HS-5 (cell line): ENCODE measurements around the gene PLA2G1B.
A peak's percentile ranks its signal among the peaks of the same experiment; 100 is the strongest.
"Not testable (repeated sequence)": the region's sequence is repeated elsewhere in the genome, so short reads cannot be mapped to it uniquely, and the experiment has no call there.

ENCODE experiments used
- DNase-seq: peaks from one replicate; pipeline ENCODE4 v3.0.0-alpha.2; 2012; ENCODE audit warnings: low read depth

The PLA2G1B gene

GRCh38 chr12:120358412-120359100 is 31.0 kb upstream of the PLA2G1B start:
- no peak for DNase-seq

DNA sequence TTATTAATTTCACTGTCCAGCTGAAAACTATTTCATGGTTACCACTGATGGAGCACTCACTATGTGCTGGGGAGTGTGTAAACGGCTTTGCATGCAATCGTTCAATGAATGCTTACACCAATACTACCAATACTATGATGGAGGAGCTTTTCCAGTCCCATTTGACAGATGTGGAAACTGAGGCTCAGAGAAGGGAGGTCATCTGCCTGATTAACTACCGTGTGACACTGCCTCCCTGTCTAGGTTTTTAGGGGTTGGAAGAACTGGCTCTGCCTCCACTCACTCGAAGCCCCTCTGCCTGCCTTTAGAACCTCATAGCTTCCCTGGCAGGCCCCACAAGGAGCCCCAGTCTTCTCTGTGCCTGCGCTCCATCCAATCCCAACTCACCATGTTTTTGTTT is 29.5 kb upstream of the PLA2G1B start:
- DNase-seq = no peak

GRCh38 chr12:120356567-120357030 is 29.0 kb upstream of the PLA2G1B start:
- DNase-seq = peak; percentile 53

DNA sequence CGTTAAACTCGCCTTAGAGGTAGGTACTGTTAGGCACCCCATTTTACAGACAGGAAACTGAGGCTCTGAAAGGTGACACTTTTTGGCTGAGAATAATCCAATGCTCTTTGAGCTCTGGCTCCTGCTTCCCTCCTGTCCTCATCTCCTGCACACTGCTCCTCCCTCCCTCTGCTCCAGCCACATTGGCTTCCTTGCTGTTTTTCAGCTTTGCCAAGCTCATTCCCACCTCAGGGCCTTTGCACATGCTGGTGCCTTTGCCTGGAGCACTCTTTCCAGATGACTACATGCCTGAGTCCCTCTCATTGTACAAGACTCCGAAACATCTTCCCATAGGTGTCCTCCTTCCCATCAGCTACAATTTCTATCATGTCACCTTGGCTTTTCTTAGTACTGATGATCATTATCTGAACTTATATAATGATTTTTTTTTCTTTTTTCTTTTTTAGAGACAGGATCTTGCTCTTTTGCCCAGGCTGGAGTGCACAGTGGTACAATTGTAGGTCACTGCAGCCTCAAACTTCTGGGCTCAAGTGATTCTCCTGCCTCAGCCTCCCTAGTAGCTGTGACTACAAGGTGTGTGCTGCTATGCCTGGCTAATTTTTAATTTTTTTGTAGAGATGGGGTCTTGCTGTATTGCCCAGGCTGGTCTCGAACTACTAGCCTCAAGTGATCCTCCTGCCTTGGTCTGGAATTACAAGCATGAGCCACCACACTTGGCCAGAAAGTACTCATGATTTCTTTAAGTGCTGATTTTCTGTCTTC is 26.2 kb upstream of the PLA2G1B start:
- no peak for DNase-seq

- DNase-seq = no peak
These were observed 25.6 kb upstream of the PLA2G1B start for GRCh38 chr12:120353136-120353535.

DNA sequence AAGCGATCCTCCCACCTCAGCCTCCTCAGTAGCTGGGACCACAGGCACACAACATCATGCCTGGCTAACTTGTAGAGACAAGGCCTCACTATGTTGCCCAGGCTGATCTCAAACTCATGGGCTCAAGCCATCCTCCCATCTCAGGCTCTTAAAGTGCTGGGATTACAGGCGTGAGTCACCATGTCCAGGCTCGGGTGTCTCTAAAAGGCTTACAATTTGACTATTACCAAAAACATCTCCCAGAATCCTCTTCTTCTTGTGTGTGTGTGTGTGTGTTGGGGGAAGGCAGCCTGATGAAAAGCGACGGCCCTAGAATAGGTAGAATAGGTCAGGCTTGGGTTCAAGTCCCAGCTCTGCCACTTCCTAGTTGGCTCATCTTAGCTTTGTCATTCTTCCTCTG is 24.5 kb upstream of the PLA2G1B start:
- no peak for DNase-seq

DNA sequence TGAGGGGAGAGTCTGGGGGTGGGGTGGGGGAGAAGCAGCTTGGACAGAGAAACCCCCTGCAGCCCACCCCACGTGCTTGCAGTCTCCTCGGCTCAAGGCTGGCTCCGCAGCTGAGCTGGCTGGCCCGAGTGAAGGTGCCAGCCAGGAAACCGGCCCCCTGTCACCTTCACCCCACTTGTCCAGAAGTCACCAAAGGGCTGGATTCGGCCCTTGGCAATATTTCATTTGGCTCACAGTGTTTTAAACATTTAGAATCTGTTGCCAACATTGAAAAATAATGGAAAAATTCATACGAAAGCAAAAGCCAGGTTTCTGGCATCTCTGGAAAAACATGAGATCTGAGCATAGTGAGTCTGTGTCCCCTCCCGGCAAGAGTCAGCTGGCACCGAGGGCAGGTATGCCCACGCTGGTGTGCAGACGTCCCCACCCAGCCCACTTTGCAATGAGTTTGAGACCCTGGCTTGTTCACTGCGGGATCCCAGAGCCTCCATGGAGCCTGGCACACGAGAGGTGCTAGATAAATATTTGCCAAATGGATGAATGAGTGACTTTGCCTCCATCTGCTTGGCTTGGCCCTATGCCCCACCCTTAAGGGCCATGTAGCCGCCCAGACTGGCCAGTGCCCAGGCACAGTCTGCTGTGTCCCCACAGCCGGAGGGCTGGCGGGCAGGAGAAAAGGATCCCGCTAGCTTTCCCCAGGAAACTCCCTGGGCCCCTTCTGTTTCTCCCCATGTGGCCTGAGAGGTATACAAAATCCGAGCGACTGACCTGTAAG is 23.2 kb upstream of the PLA2G1B start:
- DNase-seq = no peak

- no peak for DNase-seq
These were observed 20.2 kb upstream of the PLA2G1B start for GRCh38 chr12:120347766-120348165.

DNA sequence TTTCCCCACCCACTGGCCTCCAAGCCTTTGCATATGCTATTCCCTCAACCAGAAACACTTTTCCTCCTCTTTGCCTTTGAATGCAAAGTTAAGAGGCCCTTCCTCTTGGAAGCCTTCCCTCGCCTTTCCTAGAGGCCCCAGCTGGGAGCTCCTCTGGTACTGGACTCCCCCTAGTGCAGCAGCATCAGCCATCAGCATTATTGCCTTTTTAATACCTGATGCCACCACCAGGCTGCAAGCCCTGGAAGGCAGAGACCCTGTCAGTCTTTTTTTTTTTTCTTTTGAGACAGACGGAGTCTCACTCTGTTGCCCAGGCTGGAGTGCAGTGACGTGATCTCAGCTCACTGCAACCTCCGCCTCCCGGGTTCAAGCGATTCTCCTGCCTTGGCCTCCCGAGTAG is 19.1 kb upstream of the PLA2G1B start:
- no peak for DNase-seq

GRCh38 chr12:120346031-120346430 is 18.5 kb upstream of the PLA2G1B start:
- DNase-seq = no peak

- DNase-seq = no peak
These were observed 16.1 kb upstream of the PLA2G1B start for GRCh38 chr12:120343692-120344091.

DNA sequence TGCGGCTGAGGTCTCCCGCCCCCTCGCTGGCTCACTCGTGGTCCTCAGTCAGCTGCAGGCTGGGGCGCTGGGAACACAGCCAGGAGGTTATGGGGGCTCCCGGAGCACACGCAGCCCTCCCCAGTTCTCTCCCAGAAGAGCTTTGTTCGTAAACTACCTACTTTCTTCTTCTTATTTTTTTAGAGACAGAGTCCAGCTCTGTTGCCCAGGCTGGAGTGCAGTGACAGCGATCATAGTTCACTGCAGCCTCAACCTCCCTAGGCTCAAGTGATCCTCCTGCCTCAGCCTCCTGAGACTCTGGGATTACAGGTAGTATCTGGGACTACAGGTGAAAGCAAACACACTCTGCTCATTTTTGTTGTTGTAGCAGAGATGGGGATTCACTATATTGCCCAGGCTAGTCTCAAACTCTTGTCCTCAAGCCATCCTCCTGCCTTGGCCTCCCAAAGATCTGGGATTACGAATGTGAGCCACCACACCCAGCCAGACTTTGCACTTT is 15.5 kb upstream of the PLA2G1B start:
- DNase-seq = no peak

DNA sequence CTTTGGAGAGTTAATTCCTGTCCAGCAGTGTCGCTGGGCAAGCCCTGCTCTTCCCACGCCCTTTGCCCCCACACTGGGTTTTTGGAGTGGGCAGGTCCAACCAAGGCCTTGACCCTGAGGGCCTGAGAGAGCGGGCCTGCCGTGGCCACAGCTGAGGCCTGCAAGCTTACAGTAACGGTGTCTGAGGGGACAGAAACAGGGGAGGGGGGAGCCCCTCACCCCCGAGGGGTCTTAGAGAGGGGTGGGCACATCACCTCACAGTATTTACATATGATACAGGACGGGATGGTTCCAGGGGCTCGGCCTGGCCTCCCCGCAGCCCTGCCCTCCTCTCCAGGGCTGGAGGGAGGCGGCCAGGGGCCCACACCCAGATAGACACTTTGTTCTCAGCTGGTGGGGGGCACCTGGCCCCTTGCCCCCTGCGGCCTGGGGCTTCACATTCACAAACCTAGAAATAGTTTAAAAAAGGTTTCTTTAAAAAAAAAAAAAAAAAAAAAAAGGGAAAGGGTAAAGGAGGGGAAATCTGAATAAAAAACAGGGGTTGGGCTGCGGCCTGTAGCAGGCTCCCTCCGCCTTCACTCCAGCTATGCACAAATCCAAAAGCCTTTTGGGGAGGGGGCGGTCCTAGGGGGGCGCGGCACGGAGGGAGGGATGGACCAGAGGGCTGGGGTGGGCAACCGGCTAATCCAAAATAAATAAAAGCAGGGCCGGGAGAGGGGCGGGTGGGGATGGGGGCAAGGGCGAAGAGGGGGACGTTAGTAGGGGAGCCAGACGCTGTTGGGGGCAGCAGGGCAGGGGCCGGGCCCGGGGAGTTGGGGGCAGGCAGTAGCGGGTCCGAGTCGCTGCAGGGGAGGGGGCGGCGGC is 14.8 kb upstream of the PLA2G1B start:
- DNase-seq = no peak

DNA sequence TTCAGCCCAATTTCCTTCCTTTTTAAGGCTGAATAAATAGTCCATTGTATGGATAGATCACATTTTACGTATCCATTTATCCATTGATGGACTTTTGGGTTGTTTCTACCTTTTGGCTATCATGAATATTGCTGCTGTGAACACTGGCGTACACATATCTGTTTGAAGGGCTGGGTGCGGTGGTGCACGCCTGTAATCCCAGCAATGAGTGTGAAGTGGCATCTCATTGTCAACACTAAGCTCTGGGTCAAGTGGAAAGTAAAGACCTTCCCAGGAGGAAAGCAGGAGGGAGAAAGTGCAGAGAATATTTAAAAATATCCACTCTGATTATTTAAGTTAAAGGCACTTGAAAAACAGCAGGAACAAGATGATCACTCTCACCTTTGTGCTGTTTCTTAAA is 11.7 kb upstream of the PLA2G1B start:
- DNase-seq = no peak

DNA sequence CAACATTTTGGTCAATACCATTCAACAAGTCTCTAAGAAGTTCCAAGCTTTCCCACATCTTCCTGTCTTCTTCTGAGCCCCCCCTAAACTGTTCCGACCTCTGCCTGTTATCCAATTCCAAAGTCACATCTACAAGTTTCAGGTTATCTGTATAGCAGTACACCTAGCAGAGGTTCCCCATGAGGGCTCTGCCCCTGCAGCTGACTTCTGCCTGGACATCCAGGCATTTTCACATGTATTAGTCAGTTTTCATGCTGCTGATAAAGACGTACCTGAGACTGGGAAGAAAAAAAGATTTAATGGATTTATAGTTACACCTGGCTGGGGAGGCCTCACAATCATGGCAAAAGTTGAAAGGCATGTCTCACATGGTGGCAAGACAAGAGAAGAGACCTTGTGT is 10.2 kb upstream of the PLA2G1B start:
- no peak for DNase-seq

GRCh38 chr12:120336392-120336791 is 8.8 kb upstream of the PLA2G1B start:
- DNase-seq = not testable (repeated sequence)

DNA sequence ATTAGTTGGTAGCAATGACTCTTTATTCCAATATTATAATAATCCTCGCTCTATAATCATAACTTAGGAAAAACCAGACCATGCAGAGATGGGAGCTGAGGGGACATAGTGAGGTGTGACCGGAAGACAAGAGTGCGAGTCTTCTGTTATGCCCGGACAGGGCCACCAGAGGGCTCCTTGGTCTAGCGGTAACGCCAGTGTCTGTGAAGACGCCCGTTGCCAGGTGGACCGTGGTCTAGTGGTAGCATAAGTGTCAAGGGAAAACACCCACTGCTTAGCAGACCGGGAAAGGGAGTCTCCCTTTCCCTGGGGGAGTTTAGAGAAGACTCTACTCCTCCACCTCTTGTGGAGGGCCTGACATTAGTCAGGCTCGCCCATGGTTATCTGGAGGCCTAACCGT is 7.9 kb upstream of the PLA2G1B start:
- DNase-seq = not testable (repeated sequence)

GRCh38 chr12:120332523-120332922 is 4.9 kb upstream of the PLA2G1B start:
- DNase-seq = no peak

DNA sequence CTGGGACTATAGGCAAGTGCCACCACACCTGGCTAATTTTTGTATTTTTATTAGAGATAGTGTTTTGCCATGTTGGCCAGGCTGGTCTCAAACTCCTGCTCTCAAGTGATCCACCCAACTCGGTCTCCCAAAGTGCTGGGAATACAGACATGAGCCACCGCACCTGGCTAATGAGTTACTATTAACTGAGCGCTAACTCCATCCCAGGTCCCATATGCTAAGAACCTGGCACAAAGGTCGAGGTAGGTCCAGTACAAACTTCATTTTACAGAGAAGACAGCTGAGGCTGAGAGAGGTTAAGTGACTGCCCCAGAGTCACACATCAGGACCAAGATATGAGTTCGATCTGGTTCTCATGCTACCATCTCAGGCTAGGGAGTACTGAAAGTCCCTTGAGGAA is 4.5 kb upstream of the PLA2G1B start:
- no peak for DNase-seq

DNA sequence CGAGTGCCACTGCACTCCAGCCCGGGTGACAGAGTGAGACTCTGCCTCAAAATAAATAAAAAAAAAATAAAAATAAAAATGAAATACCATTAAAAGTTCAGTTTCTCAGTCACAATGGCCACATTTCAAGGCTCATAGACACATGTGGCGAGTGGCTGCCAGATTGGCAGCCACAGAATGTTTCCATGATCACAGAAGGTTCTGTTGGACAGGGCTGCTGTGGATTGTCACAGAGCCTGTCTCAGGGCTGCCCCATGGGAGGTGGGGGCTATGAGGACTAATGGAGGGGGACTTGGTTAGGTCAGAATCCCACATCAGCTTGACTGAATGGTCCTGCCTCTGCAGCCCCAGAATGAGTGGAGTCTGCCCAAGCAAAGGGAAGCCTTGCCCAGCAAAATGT is 3.8 kb upstream of the PLA2G1B start:
- no peak for DNase-seq

- no peak for DNase-seq
These were observed 649 bp upstream of the PLA2G1B start for GRCh38 chr12:120328228-120328627.
